Measurements from ENCODE around the gene CTXND1. TPM values are rescaled to one million over a fixed set of nuclear protein-coding genes. Genes with fewer than 3 reads are reported as not detected.
"Not testable (repeated sequence)": the region's sequence is repeated elsewhere in the genome, so short reads cannot be mapped to it uniquely, and the experiment has no call there.

CTXND1 gene
- polyA plus RNA-seq (ENCODE audit: low read depth in 6 of 6): not detected

DNA sequence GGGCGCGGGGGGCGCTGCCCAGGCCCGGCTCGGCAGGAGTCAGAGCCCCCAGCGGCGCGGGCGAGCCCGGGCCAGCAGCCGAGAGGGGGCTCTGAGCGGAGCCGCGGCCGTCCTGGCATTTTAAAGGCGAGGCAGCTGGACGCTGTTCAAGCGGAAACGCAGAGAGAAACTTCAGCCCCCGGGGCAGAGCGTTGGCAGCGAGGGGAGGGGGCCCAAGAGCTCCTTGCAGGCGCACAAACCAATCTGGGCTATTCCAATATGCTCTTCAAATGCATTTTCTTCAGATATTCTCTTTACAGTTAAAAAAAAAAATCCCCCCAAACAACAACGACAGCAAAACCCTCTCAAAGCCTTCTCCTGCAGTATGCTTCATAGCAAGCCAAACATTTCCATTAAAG, at the start of gene CTXND1:
Gene CTXND1 (minus strand): TSS at position 93 of the 398 bp plus-strand sequence. CDS start 50,264 bp downstream, outside the sequence.
- Mint-ChIP-seq H3K27ac (peak within 1 kb of the TSS in 1 of 6 donors; percentile 36), H3K4me1 (peaks cover 0 to 7% (median 5%) of the 10 kb centered on the region in 3 donors), H3K27me3 (peaks cover 54 to 77% (median 62%) of the 10 kb centered on the region in 3 donors), H3K36me3 (no peaks in the 10 kb centered on the region), H3K4me3 (peak within 1 kb of the TSS; percentile 5 to 81 (median 62)), H3K9me3 (peaks cover 0 to 4% (median 0%) of the 10 kb centered on the region in 7 donors)
- ATAC-seq (ENCODE audit: low read depth in 2 of 2) (no peak), DNase-seq (no peak)

DNA sequence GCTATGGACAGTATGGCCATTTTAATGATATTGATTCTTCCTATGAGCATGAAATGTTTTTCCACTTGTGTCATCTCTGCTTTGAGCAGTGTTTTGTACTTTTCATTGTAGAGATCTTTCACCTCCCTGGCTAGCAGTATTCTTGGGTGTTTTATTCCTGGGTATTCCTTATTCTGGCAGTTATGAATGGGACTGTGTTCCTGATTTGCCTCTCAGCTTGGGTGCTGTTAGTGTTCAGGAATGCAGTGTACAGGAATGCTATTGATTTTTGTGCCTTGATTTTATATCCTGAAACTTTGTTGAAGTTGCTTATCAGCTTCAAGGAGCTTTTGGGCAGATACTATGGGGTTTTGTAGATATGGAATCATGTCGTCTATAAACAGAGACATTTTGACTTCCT, 49.5 kb upstream of the CTXND1 start:
- H3K4me3 Mint-ChIP-seq: no peak overlapping the region
- peaks cover 1 to 28% (median 20%) of the 10 kb centered on the region in 3 donors for H3K27me3 Mint-ChIP-seq

DNA sequence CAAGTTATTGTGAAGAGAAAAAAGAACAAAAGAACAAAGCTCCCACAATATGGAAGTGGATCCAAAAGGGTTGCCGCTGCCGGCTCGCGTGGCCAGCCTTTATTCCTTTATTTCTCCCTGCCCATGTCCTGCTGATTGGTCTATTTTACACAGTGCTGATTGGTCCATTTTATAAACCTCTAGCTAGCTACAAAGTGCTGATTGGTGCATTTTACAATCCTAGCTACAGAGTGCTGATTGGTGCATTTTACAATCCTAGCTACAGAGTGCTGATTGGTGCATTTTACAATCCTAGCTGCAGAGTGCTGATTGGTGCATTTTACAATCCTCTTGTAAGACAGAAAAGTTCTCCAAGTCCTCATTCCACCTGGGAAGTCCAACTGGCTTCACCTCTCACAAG, 43.8 kb upstream of the CTXND1 start:
- not testable (repeated sequence) for DNase-seq; H3K4me3 Mint-ChIP-seq; ATAC-seq (ENCODE audit: low read depth in 2 of 2); H3K4me1 Mint-ChIP-seq; H3K9me3 Mint-ChIP-seq; H3K27ac Mint-ChIP-seq; H3K36me3 Mint-ChIP-seq
- H3K27me3 Mint-ChIP-seq: peaks cover 4 to 37% (median 19%) of the 10 kb centered on the region in 3 donors

More for the DNA sequence above, 49.5 kb upstream of the CTXND1 start:
- Mint-ChIP-seq H3K4me1 (no peaks in the 10 kb centered on the region), H3K36me3 (no peaks in the 10 kb centered on the region), H3K9me3 (peaks cover 0 to 14% (median 2%) of the 10 kb centered on the region in 7 donors), H3K27ac (no peak overlapping the region)
- ATAC-seq (ENCODE audit: low read depth in 2 of 2): no peak
- no peak for DNase-seq

DNA sequence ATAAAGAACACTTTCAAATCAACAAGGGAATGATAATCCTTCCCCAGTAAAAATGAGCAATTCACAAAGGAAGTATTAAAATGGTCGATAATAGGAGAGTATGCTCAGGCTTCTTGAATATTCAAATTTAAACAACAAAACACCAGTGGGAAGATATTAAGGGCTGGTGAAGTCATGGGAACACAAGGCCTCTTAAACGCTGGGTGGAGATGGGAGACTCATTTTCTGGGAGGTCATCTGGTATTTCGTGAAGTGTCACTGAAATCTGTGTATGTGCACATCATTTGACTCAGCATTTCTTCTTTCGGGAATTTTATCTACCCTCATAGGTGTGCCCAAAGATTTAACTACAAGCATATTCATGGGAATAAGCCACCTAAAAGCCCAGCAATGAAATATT, 40.1 kb upstream of the CTXND1 start:
- DNase-seq (no peak), ATAC-seq (ENCODE audit: low read depth in 2 of 2) (no peak)
- Mint-ChIP-seq H3K9me3 (peaks cover 0 to 4% (median 0%) of the 10 kb centered on the region in 7 donors), H3K27ac (peak overlapping the region in 1 of 6 donors; percentile 22), H3K4me3 (no peak overlapping the region), H3K4me1 (peaks cover 0 to 3% (median 0%) of the 10 kb centered on the region in 3 donors), H3K27me3 (peaks cover 9 to 39% (median 17%) of the 10 kb centered on the region in 3 donors), H3K36me3 (no peaks in the 10 kb centered on the region)

DNA sequence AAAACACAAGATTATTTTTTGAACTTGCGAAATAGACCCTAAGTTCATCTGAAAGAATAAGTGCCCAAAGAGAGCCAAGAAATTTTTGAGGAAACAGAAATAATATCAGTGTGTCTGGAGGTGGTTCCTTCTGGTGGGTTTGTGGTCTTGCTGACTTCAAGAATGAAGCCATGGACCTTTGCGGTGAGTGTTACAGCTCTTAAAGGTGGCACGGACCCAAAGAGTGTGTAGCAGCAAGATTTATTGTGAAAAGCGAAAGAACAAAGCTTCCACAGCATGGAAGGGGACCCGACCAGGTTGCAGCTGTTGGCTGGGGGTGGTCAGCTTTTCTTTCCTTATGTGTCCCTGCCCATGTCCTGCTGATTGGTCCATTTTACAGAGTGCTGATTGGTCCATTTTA, 38.9 kb upstream of the CTXND1 start:
- H3K27me3 Mint-ChIP-seq: peaks cover 9 to 50% (median 29%) of the 10 kb centered on the region in 3 donors
- H3K36me3 Mint-ChIP-seq; ATAC-seq (ENCODE audit: low read depth in 2 of 2); H3K9me3 Mint-ChIP-seq; H3K4me3 Mint-ChIP-seq; H3K4me1 Mint-ChIP-seq; DNase-seq; H3K27ac Mint-ChIP-seq: not testable (repeated sequence)

DNA sequence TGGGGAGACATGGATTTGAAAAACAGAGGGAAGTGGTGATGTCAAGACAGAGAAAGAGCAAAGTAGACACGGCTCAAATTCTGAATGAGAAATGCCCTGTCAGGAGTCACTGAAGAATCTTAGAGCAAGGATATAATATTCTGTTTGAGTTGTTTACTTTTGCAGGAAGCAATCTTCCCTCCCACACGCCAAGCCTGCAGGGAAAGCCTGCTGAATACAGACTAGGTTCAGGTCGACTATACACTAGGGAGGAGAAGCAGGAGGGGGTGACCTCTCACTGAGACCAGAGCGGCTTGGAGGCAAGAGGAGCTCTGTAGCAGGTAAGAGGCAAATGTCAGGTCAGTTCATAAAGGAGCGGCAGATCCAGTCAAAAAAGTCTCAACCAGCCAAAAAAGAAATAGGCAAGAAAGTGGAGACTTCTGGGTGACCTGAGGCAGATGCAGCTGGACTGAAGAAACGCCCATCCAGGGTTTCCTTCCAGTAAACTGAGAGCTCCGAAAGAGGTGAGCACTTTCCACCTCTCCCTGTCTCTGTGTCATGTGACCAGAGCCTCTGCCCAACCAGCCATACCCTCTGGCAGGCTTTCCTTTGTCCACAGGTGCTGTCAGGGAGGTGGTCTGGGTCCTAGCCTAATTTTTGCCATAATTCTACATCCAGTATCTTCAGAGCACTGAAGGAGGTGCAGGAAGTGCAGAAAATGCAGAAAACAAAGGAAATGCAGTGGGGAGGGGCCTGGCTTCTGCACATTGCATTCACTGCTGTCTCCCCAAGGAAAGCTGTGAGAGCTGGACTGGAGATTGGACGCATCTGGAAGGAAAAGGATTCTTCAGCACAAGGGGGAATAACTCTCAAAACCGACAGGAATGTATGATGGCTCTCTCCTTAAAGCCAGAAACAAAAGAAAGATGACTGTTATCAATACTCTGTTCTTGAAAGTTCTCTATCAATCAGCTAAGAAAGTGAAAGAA, 37.8 kb upstream of the CTXND1 start:
- H3K36me3 Mint-ChIP-seq: no peaks in the 10 kb centered on the region
- H3K4me3 Mint-ChIP-seq: peak overlapping the region in 1 of 8 donors; percentile 1

DNA sequence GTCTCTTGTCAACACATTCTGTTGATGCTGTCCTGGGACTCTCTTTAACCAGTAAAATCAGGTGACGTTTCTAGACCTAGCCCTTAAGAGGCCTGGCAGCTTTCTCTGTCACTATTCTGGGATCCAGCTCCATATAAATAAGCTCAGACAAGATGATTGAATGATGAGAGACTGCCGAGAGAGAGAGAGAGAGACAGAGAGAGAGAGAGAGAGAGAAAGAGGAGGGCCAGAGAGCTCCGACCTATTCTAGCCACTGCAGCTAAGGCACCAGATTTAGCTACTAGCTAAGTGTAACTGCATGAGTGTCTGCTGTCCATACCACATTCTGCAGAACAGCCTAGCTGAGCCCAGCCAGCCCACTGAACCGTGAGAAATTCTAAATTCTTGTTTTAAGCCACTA, 36.1 kb upstream of the CTXND1 start:
- H3K9me3 Mint-ChIP-seq: peaks cover 0 to 2% (median 0%) of the 10 kb centered on the region in 7 donors
- ATAC-seq (ENCODE audit: low read depth in 2 of 2) (no peak), DNase-seq (no peak)
- H3K4me1 Mint-ChIP-seq: peaks cover 0 to 3% (median 0%) of the 10 kb centered on the region in 3 donors
- H3K4me3 Mint-ChIP-seq: no peak overlapping the region
- no peaks in the 10 kb centered on the region for H3K36me3 Mint-ChIP-seq
- no peak overlapping the region for H3K27ac Mint-ChIP-seq
- peaks cover 5 to 56% (median 28%) of the 10 kb centered on the region in 3 donors for H3K27me3 Mint-ChIP-seq

More for the DNA sequence above, 37.8 kb upstream of the CTXND1 start:
- H3K27ac Mint-ChIP-seq: peak overlapping the region in 1 of 6 donors; percentile 44
- H3K27me3 Mint-ChIP-seq: peaks cover 9 to 54% (median 30%) of the 10 kb centered on the region in 3 donors
- DNase-seq: no peak
- ATAC-seq (ENCODE audit: low read depth in 2 of 2): no peak
- peaks cover 0 to 2% (median 0%) of the 10 kb centered on the region in 7 donors for H3K9me3 Mint-ChIP-seq
- peaks cover 0 to 3% (median 0%) of the 10 kb centered on the region in 3 donors for H3K4me1 Mint-ChIP-seq

DNA sequence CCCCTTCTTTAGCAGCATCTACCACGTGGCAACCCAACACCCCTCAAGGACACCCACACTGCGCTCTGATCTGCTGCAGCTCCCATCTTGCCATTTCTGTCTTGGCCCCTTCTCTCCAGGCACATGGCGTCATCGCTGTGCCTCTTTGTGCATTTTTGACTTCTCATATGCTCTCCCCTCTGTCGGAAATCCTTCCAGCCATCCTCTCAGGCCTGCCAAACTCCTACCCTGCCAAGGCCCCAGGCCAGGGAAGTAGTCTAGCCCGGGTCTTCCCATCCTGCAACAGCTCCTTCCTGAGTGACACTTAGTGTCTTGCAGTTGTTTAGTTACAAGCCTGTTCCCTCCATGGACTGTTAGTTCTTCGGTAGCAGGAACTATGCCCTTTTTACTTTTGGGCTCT, 34.0 kb upstream of the CTXND1 start:
- Mint-ChIP-seq H3K27me3 (peaks cover 5 to 48% (median 28%) of the 10 kb centered on the region in 3 donors), H3K9me3 (peaks cover 0 to 2% (median 0%) of the 10 kb centered on the region in 7 donors), H3K27ac (no peak overlapping the region), H3K4me3 (no peak overlapping the region), H3K4me1 (peaks cover 0 to 3% (median 0%) of the 10 kb centered on the region in 3 donors), H3K36me3 (no peaks in the 10 kb centered on the region)
- ATAC-seq (ENCODE audit: low read depth in 2 of 2) (no peak), DNase-seq (no peak)

DNA sequence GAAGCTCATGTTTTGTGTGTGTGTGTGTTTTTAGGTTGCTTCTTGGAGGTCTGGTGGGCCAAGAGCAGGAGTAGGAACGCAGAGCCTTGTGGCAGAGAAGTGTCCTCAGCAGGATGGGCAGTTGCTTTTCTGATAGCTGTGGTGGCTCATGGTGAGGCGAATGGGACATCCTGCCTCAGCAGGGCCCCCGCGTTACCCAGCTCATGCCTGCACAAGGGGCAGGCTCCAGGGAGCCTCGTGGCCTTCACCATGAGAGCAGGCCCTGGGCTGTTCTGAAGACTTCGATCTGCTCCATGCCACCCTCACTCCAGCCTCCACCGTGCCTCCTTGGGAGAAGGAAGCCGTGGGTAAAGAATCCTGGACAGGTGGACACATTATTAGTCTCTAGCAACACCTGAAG, 33.4 kb upstream of the CTXND1 start:
- Mint-ChIP-seq H3K4me1 (peaks cover 0 to 3% (median 0%) of the 10 kb centered on the region in 3 donors), H3K27me3 (peaks cover 5 to 48% (median 28%) of the 10 kb centered on the region in 3 donors), H3K36me3 (no peaks in the 10 kb centered on the region), H3K4me3 (no peak overlapping the region), H3K27ac (no peak overlapping the region), H3K9me3 (peaks cover 0 to 2% (median 0%) of the 10 kb centered on the region in 7 donors)
- no peak for DNase-seq
- ATAC-seq (ENCODE audit: low read depth in 2 of 2): no peak

DNA sequence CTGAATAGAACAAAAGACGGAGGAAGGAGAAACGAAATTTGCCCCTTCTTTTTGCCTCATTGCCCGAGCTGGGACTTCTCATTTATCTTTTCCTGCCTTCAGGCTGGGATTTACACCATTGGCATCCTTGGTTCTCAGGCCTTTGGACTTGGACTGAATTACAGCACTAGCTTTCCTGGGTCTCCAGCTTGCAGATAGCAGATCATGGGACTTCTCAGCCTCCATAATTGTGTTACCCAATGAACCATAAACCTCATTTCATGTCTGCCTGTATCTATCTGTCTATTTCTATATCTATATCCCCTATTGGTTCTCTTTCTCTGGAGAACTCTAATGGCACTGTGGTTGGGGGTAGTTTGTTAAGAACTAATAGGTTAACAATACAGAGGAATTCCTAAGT, 31.5 kb upstream of the CTXND1 start:
- no peaks in the 10 kb centered on the region for H3K4me1 Mint-ChIP-seq
- H3K9me3 Mint-ChIP-seq: peaks cover 0 to 3% (median 0%) of the 10 kb centered on the region in 7 donors
- peaks cover 3 to 37% (median 29%) of the 10 kb centered on the region in 3 donors for H3K27me3 Mint-ChIP-seq
- ATAC-seq (ENCODE audit: low read depth in 2 of 2): no peak
- DNase-seq: no peak
- H3K27ac Mint-ChIP-seq: no peak overlapping the region
- H3K4me3 Mint-ChIP-seq: no peak overlapping the region
- H3K36me3 Mint-ChIP-seq: no peaks in the 10 kb centered on the region

DNA sequence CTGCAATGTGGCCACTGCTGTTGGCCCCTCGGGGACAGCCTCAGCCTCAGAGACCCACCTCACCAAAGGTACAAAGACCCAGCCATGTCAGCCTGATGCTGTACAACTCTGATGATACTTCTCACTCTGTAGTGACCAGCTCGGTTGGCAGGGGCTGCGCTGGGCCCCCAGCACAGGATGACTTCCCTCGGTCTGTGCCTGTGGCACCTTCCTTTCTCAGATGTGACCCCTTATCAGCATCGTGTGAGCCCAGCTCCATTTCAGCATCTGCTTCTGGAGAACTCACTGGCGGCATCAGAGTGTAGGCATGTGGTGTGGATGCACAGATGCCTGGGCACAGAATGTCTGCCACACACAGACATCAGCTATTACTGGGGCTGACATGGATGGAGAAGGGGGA, 25.1 kb upstream of the CTXND1 start:
- no peak for ATAC-seq (ENCODE audit: low read depth in 2 of 2)

DNA sequence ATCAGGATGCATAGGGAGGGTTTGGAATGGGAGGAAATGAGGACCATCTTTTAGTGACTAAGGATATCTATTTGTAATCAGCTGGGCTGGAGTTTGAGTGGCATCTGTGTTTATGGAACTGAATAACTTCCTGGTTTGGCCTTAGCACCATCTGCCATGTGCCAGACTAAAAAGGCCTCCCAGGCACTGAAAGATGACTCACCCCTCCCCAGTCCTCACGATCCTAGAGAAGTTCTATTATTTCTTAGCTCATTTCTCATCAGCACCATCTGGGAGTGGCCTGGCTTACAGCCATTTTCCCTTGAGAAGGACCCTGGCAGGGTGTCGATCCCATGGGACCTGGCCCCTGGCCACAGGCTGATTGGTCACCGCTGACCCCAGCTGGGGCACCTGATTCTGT, 23.9 kb upstream of the CTXND1 start:
- H3K4me3 Mint-ChIP-seq: no peak overlapping the region
- H3K36me3 Mint-ChIP-seq: no peaks in the 10 kb centered on the region
- no peak overlapping the region for H3K27ac Mint-ChIP-seq
- peaks cover 0 to 4% (median 0%) of the 10 kb centered on the region in 7 donors for H3K9me3 Mint-ChIP-seq
- H3K27me3 Mint-ChIP-seq: peaks cover 18 to 26% (median 26%) of the 10 kb centered on the region in 3 donors
- no peaks in the 10 kb centered on the region for H3K4me1 Mint-ChIP-seq
- ATAC-seq (ENCODE audit: low read depth in 2 of 2): no peak
- no peak for DNase-seq

More for the DNA sequence above, 25.1 kb upstream of the CTXND1 start:
- Mint-ChIP-seq H3K27me3 (peaks cover 8 to 26% (median 19%) of the 10 kb centered on the region in 3 donors), H3K4me1 (no peaks in the 10 kb centered on the region), H3K27ac (no peak overlapping the region), H3K36me3 (no peaks in the 10 kb centered on the region), H3K4me3 (no peak overlapping the region), H3K9me3 (peaks cover 0 to 4% (median 0%) of the 10 kb centered on the region in 7 donors)
- DNase-seq: no peak

DNA sequence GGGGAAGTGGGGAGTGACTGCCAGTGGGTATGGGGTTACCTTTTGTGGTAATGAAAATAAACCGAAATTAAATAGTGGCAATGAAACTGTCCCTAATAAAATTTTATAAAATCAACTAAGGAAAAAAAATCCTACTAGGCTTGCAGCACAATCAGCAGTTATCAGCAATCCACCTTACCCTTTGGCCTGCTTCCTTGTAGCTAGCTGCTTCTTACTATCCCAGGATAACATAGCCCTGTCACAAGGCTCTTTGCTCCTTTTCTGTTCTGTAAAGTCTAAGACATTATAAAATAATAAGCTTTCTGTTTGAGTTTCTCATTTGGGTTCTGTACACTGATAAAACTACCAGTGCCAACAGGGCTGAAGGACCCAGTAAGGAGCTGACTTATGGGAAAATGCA, 23.0 kb upstream of the CTXND1 start:
- Mint-ChIP-seq H3K36me3 (no peaks in the 10 kb centered on the region), H3K27ac (no peak overlapping the region), H3K27me3 (peaks cover 18 to 35% (median 24%) of the 10 kb centered on the region in 3 donors), H3K9me3 (peaks cover 0 to 4% (median 0%) of the 10 kb centered on the region in 7 donors), H3K4me1 (no peaks in the 10 kb centered on the region), H3K4me3 (no peak overlapping the region)
- ATAC-seq (ENCODE audit: low read depth in 2 of 2) (no peak), DNase-seq (no peak)
